ENCODE data around the gene ARSG. TPM values are rescaled to one million over a fixed set of nuclear protein-coding genes. Genes with fewer than 3 reads are reported as not detected.

ARSG gene
- 0.41 and 0.60 TPM in 2 replicates for polyA plus RNA-seq (2012; rRNA removed)
- 0.20 and 0.24 TPM in 2 replicates for polyA plus RNA-seq (2012; cell fraction: cytosol; rRNA removed)
- polyA plus RNA-seq (2012; cell fraction: nucleus; rRNA removed) = 0.20 and 0.22 TPM in 2 replicates

DNA sequence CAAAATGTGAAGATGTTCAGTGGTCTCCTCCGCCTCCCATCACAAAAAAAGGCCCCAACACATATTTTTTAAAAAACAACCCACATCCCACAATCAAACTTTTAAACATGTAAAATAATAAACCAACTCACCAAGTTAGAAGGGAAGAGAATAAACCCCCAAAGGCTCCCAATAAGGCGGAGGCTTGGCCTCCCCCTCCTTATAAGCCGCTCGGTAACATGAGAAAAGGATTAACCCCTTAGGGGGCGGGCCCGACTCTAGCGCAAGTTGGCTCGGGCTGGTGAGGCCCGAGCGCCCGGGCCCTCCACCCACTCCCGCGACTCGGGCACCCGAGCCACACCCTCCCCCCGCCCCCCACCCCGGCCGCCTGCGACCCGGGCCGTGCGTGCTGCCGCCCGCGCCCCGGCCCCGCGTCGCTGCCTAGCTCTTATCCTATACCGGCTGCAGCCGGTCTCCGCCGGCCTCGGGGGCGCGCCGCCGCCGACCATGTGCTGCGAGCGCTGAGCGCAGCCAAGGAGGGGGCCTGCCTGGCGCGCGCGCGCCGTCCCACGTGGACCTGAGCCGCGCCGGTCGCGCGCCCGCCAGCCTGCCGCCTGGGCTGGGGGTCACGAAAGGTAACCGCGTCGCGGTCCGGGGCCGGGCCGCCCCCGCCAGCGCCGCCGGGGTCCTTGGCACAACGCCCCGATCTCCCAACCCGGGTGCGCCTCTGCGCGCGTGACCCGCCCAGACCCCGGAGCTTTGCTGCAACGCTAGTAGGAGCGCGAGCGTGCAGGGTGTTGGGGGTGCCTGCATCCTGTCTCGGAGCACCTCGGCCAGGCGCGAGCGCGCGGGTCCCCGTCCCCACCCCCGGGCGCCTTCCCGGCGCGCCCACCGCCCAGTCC, at the start of gene ARSG, which contains the start of gene SLC16A6:
Gene ARSG, plus strand, starts transcription at position 541 of the 881 bp plus-strand sequence. CDS start 15,999 bp downstream, outside the sequence.
Gene SLC16A6, minus strand, starts transcription at position 173 of the 881 bp plus-strand sequence. CDS start 12,807 bp downstream, outside the sequence.
- DNase-seq = peak; percentile 92
- Histone ChIP-seq H3K9me2 (no peaks in the 10 kb centered on the region), H3K79me2 (ENCODE audit: insufficient read depth) (no peaks in the 10 kb centered on the region), H3K36me3 (replicated peaks in 1 of 2; ENCODE audit: control insufficient read depth in 1 of 2, insufficient read depth in 2 of 2, low read length in 1 of 2) (no peaks in the 10 kb centered on the region), H4K20me1 (ENCODE audit: insufficient read depth) (no peaks in the 10 kb centered on the region), H2AFZ (ENCODE audit: low read depth) (peak within 1 kb of the TSS; percentile 78; the same call in 1 of the 2 replicates), H3K4me3 (ENCODE audit: low read depth in 2 of 2, low read length in 1 of 2) (peak within 1 kb of the TSS; percentile 55 to 72), H3K9me3 (no peaks in the 10 kb centered on the region), H3K9ac (peak within 1 kb of the TSS; percentile 26; the same call in 1 of the 2 replicates), H3K4me2 (peak within 1 kb of the TSS; percentile 99), H3K4me1 (ENCODE audit: control insufficient read depth in 1 of 2, insufficient read depth in 2 of 2, low read depth in 1 of 2, low read length in 1 of 2) (peaks cover 0 to 13% of the 10 kb centered on the region in 2 experiments; a peak in 2 of 4 replicates), H3K27me3 (ENCODE audit: insufficient read depth) (peaks cover 66% of the 10 kb centered on the region), H3F3A (replicated peaks; ENCODE audit: insufficient read depth) (no peaks in the 10 kb centered on the region), H3K27ac (ENCODE audit: low read depth in 2 of 2, low read length in 1 of 2) (no peak within 1 kb of the TSS)
- TF ChIP-seq, protein P1, sequence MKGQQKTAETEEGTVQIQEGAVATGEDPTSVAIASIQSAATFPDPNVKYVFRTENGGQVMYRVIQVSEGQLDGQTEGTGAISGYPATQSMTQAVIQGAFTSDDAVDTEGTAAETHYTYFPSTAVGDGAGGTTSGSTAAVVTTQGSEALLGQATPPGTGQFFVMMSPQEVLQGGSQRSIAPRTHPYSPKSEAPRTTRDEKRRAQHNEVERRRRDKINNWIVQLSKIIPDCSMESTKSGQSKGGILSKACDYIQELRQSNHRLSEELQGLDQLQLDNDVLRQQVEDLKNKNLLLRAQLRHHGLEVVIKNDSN (IDR thresholded peaks at IDR 0.05; ENCODE audit: borderline replicate concordance, low read depth) = no peak
- peak; percentile 82 for TF ChIP-seq MXI1 (IDR thresholded peaks at IDR 0.05; ENCODE audit: low read depth, low read length)
- no peak for TF ChIP-seq RCOR1 (IDR thresholded peaks at IDR 0.05; ENCODE audit: low read length)
- TF ChIP-seq TAF1 (IDR thresholded peaks at IDR 0.05; ENCODE audit: borderline replicate concordance, low read depth, low read length) = no peak
- TF ChIP-seq, protein P2, sequence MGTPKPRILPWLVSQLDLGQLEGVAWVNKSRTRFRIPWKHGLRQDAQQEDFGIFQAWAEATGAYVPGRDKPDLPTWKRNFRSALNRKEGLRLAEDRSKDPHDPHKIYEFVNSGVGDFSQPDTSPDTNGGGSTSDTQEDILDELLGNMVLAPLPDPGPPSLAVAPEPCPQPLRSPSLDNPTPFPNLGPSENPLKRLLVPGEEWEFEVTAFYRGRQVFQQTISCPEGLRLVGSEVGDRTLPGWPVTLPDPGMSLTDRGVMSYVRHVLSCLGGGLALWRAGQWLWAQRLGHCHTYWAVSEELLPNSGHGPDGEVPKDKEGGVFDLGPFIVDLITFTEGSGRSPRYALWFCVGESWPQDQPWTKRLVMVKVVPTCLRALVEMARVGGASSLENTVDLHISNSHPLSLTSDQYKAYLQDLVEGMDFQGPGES (IDR thresholded peaks at IDR 0.05; ENCODE audit: low read depth, low read length) = no peak
- TF ChIP-seq, protein P3, sequence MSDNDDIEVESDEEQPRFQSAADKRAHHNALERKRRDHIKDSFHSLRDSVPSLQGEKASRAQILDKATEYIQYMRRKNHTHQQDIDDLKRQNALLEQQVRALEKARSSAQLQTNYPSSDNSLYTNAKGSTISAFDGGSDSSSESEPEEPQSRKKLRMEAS (IDR thresholded peaks at IDR 0.05; ENCODE audit: low read depth) = 0 out of 2 replicates have a peak, but pooled peaks have one; percentile 43
- TF ChIP-seq, protein P4, sequence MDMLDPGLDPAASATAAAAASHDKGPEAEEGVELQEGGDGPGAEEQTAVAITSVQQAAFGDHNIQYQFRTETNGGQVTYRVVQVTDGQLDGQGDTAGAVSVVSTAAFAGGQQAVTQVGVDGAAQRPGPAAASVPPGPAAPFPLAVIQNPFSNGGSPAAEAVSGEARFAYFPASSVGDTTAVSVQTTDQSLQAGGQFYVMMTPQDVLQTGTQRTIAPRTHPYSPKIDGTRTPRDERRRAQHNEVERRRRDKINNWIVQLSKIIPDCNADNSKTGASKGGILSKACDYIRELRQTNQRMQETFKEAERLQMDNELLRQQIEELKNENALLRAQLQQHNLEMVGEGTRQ (IDR thresholded peaks at IDR 0.05; ENCODE audit: borderline replicate concordance, low read depth, low read length) = no peak
- TF ChIP-seq YY1 (IDR thresholded peaks at IDR 0.05; ENCODE audit: low read depth) = no peak
- POLR2A ChIA-PET = no interaction called here
- CTCF ChIA-PET = interaction anchor here (0.6 to 4.1 kb wide), 7 partner anchors 15 to 176 kb away, joined by 3 to 15 read pairs (median 3); no protein-coding TSS in a partner anchor
- WGBS (ENCODE audit: low lambda C conversion rate) = 2% methylated on average over 21 of the region's 96 CpGs

All from SK-N-SH (cell line).